Ovary (tissue), 9 donors: ENCODE data around the gene PNPLA6. TPM values are rescaled to one million over a fixed set of nuclear protein-coding genes. Genes with fewer than 3 reads are reported as not detected.
A peak's percentile ranks its signal among the peaks of the same experiment; 100 is the strongest.

ENCODE experiments used
- DNase-seq, 5 donors: peaks; one replicate each; pipeline ENCODE4 v3.0.0-alpha.2; 2019 to 2020
- H3K27ac ChIP-seq, 2 donors: fragments of 200-600 bp; one replicate each; pipeline versions ENCODE4 v1.5.1 to v1.8.0; 2019 to 2022
- H3K27me3 ChIP-seq: fragments of 200-600 bp; one replicate; pipeline ENCODE4 v1.8.0; 2022
- H3K36me3 ChIP-seq: fragments of 200-600 bp; sonication (generic); one replicate; pipeline ENCODE4 v1.5.1; 2019
- H3K4me1 ChIP-seq: one replicate; pipeline ENCODE4 v1.8.1; 2013; ENCODE audit warnings: mild to moderate bottlenecking, moderate library complexity; ENCODE audit not compliant: insufficient read depth
- H3K4me3 ChIP-seq: fragments of 200-600 bp; sonication (generic); one replicate; pipeline ENCODE4 v1.5.1; 2017
- H3K9me3 ChIP-seq, 2 donors: fragments of 200-600 bp in 1 of 2; sonication (generic) in 1 of 2; one replicate each; pipeline versions ENCODE4 v1.5.1 to v1.8.1; 2013 to 2019; ENCODE audit warnings: mild to moderate bottlenecking in 1 of 2, moderate library complexity in 1 of 2
- EP300 ChIP-seq: sonication (generic); formaldehyde crosslinking; IDR thresholded peaks from one replicate; pipeline ENCODE4 v1.6.1; 2017; ENCODE audit warnings: antibody characterized with exemption
- POLR2A ChIP-seq: fragments of 450-650 bp; IDR thresholded peaks from one replicate; pipeline ENCODE4 v1.6.1; 2017; ENCODE audit warnings: antibody characterized with exemption, mild to moderate bottlenecking, moderate library complexity
- WGBS, 3 donors: extraction: QIAGEN DNeasy Blood & Tissue Kit in 1 of 3; methylation state at CpG; one replicate each; pipeline versions ENCODE4 v1.1.5 to v1.1.7; 2013 to 2017; 5-methylcytosine and 5-hydroxymethylcytosine counted together
- intact Hi-C, 4 donors: fragments of 100-400 bp; cut with DNase I; formaldehyde crosslinking; loops; one replicate each; pipeline versions ENCODE4 v1.11.0 to v1.15.1; 2022 to 2023
- polyA plus RNA-seq, 2 donors: library from polyadenylated mRNA; stranded (reverse); fragments of 200-250 nt in 1 of 2; fragments of 350-450 nt in 1 of 2; fragmentation: Illumina TruSeq in 1 of 2; extraction: RNeasy Lipid Tissue Mini Kit (QIAGEN cat#74804) in 1 of 2; gene quantifications; one replicate each; pipeline ENCODE4 v1.2.3, GENCODE V29; 2013 to 2014
- total RNA-seq, 7 donors: library from RNA; depleted of rRNA in 2 of 7; stranded (reverse); fragments of >200 nt in 2 of 7; fragmentation: NEBNext Ultra II Directional in 3 of 7; extraction: Animal tissue kit (Norgen Biotek cat#: 25700) in 3 of 7; gene quantifications; one replicate each; pipeline versions ENCODE4 v1.1.0 to v1.2.4, GENCODE V29; 2016 to 2023
- TF ChIP-seq, protein P1 (sequence below), 3 donors: fragments of 450-650 bp in 2 of 3; fragments of 200-600 bp in 1 of 3; IDR thresholded peaks; one replicate each; pipeline versions ENCODE4 v1.5.1 to v1.8.0; 2016 to 2022; ENCODE audit warnings: antibody characterized with exemption in 3 of 3, mild to moderate bottlenecking in 1 of 3
- donor health status: DM: no; HTN: no; CAD: no; lungs with moderate emphysema.
- donor health status: DM: no; HTN: no; CAD: no.
- donor health status: Bipolar disorder and iron deficiency.
- donor health status: DM: yes; HTN: yes; CAD: no.
- donor health status: DM: no; HTN: no; CAD: no.
- donor health status: DM: yes; HTN: yes; CAD: no.

The PNPLA6 gene
- total and polyA plus RNA-seq, 9 donors: 19.0 to 69.1 (median 52.0) TPM

- no peaks in the 10 kb centered on the region for H3K4me1 ChIP-seq
- no peaks in the 10 kb centered on the region for H3K27me3 ChIP-seq
- H3K27ac ChIP-seq: no peak overlapping the region
- H3K36me3 ChIP-seq: no peaks in the 10 kb centered on the region
- no peaks in the 10 kb centered on the region for H3K9me3 ChIP-seq
- H3K4me3 ChIP-seq: no peak overlapping the region
- TF ChIP-seq POLR2A: no peak
- DNase-seq: no peak
- 5 to 24% (median 6%) methylated on average over 6 of the region's 6 CpGs for WGBS, 3 donors
- intact Hi-C loops: loop anchor here in 1 of 4 donors (10.0 kb wide), 1 partner anchor 216 kb away; no protein-coding TSS in a partner anchor
Measured at GRCh38 chr19:7579182-7579581, 43.7 kb downstream of the PNPLA6 start.

DNA sequence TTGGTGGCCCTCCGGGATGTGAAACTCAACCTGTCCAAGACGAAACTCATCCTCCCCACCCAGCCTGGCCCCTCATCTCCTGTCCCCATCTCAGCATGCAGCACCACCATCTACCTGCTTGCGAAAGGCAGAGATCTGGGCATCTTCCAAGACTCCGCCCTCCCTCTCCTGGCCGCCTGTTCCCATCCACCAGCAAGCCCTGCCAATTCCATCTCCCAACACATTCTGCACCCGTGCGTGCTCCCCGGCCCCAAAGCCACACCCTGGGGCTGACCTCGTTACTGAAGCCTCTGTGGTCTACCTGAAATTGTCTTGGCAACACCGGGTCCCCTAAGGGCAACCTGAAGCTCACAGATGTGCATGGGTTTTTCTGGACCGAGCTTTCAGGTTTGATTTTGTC is 46.9 kb downstream of the PNPLA6 start:
- intact Hi-C loops: no loop called here
- H3K36me3 ChIP-seq: no peaks in the 10 kb centered on the region
- H3K4me1 ChIP-seq: no peaks in the 10 kb centered on the region
- WGBS, 3 donors: 55 to 57% (median 57%) methylated on average over 11 of the region's 11 CpGs
- no peak for DNase-seq
- TF ChIP-seq POLR2A: no peak
- no peak for TF ChIP-seq EP300
- TF ChIP-seq, protein P1, sequence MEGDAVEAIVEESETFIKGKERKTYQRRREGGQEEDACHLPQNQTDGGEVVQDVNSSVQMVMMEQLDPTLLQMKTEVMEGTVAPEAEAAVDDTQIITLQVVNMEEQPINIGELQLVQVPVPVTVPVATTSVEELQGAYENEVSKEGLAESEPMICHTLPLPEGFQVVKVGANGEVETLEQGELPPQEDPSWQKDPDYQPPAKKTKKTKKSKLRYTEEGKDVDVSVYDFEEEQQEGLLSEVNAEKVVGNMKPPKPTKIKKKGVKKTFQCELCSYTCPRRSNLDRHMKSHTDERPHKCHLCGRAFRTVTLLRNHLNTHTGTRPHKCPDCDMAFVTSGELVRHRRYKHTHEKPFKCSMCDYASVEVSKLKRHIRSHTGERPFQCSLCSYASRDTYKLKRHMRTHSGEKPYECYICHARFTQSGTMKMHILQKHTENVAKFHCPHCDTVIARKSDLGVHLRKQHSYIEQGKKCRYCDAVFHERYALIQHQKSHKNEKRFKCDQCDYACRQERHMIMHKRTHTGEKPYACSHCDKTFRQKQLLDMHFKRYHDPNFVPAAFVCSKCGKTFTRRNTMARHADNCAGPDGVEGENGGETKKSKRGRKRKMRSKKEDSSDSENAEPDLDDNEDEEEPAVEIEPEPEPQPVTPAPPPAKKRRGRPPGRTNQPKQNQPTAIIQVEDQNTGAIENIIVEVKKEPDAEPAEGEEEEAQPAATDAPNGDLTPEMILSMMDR (IDR thresholded peaks at IDR 0.05): no peak
- H3K4me3 ChIP-seq: no peak overlapping the region
- H3K27ac ChIP-seq: no peak overlapping the region
- no peaks in the 10 kb centered on the region for H3K27me3 ChIP-seq
- H3K9me3 ChIP-seq: no peaks in the 10 kb centered on the region

DNA sequence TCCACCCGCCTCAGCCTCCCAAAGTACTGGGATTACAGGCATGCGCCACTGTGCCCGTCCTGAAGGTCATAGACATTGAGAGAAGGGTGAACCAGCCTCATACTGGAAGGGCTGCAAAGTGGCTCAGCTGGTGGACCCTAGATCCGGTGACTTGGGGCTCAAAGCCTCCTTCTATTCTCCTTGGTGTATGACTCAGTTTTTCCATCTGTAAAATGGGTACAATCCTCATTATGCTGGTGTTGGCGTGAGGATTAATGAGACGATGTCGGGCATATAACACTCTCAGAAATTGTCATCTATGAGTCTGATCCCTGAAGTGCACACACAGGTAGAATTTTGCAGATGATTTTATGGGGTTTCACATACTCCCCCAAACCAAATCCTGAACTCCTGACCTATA is 54.3 kb downstream of the PNPLA6 start:
- Histone ChIP-seq H3K4me1 (no peaks in the 10 kb centered on the region), H3K27me3 (no peaks in the 10 kb centered on the region), H3K36me3 (no peaks in the 10 kb centered on the region), H3K27ac (no peak overlapping the region), H3K9me3 (no peaks in the 10 kb centered on the region), H3K4me3 (no peak overlapping the region)
- no peak for DNase-seq
- intact Hi-C loops: no loop called here
- TF ChIP-seq, protein P1 (IDR thresholded peaks at IDR 0.05): no peak
- TF ChIP-seq POLR2A (no peak), EP300 (no peak)
- 82 to 92% (median 92%) methylated on average over 7 of the region's 7 CpGs for WGBS, 3 donors

DNA sequence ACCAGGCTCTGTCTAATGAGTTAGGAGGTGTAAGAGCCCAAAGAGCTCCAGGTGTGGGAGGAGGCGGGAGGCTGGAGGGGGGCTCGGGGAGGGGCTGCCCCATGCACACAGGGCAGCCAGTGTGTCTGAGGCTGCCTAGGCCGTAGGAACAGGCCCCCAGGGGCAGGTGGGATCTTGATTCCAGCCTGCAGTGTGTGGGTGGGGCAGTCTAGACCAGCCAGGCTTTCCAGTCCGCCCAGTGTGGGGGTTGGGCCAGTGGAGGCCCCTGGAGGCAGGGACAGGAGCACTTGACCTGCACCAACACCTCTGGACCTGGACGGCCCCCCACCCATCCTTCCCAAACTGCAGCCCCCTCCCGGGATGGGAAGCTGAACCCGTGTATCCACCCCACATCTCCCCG is 54.7 kb downstream of the PNPLA6 start:
- DNase-seq: no peak
- no peaks in the 10 kb centered on the region for H3K4me1 ChIP-seq
- 37 to 58% (median 40%) methylated on average over 8 of the region's 8 CpGs for WGBS, 3 donors
- no peaks in the 10 kb centered on the region for H3K27me3 ChIP-seq
- no peak overlapping the region for H3K4me3 ChIP-seq
- intact Hi-C loops: no loop called here
- H3K9me3 ChIP-seq: no peaks in the 10 kb centered on the region
- H3K36me3 ChIP-seq: no peaks in the 10 kb centered on the region
- TF ChIP-seq EP300 (no peak), POLR2A (no peak)
- TF ChIP-seq, protein P1 (IDR thresholded peaks at IDR 0.05): no peak
- H3K27ac ChIP-seq: no peak overlapping the region

GRCh38 chr19:7595466-7596133 is 60.1 kb downstream of the PNPLA6 start, which contains the start of gene CAMSAP3:
Gene CAMSAP3 (plus strand): TSS chr19:7595863. CDS start chr19:7596003, 140 bp downstream.
- 0 to 1% (median 1%) methylated on average over 48 to 78 of the region's 78 CpGs for WGBS, 3 donors
- H3K27ac ChIP-seq: no peak within 1 kb of the TSS
- H3K9me3 ChIP-seq: no peaks in the 10 kb centered on the region
- H3K4me1 ChIP-seq: peaks cover 1% of the 10 kb centered on the region
- H3K36me3 ChIP-seq: no peaks in the 10 kb centered on the region
- DNase-seq: no peak
- intact Hi-C loops: no loop called here
- H3K4me3 ChIP-seq: peak within 1 kb of the TSS; percentile 22
- no peaks in the 10 kb centered on the region for H3K27me3 ChIP-seq
- TF ChIP-seq, protein P1 (IDR thresholded peaks at IDR 0.05): no peak
- TF ChIP-seq POLR2A (no peak), EP300 (no peak)
